HG03521 (cell line): Measurements from ENCODE around the gene SLC43A2.
"Not testable (repeated sequence)": the region's sequence is repeated elsewhere in the genome, so short reads cannot be mapped to it uniquely, and the experiment has no call there.

Experiments
- ATAC-seq: cut with Tn5 transposase; IDR thresholded peaks from one replicate; pipeline ENCODE4 v1.9.1; 2021; ENCODE audit warnings: mild to moderate bottlenecking, moderate library complexity; ENCODE audit not compliant: unreplicated experiment

The SLC43A2 gene

DNA sequence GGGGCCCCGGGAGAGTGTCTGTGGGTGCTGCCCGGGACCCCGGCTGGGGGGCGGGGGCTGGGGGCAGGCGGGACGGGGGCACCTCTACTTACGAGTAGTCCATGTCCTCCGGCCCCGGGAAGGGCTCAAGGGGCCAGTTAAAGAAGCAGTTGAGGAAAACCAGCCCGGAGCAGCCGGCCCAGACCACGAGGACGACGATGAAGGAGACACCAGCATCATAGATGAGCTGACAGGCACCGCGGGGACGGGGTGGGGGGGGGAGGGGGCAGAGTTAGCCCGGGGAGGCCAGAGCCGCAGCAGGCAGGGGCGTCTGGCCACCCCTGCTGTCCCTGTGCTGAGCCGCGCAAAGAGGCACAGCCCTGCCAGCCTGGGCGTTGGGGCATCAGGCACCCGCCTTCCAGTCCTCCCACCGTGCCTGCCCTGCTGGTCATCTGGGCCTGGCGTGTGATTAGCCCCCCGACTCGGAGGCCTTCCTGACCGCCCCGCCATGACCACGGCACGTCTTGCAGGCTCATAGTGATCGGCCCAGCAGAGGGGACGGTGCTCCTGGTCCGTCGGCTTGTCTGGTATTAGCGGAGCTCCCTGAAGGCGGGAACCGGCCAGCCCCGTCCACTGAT is 37.1 kb downstream of the SLC43A2 start:
- no peak for ATAC-seq

DNA sequence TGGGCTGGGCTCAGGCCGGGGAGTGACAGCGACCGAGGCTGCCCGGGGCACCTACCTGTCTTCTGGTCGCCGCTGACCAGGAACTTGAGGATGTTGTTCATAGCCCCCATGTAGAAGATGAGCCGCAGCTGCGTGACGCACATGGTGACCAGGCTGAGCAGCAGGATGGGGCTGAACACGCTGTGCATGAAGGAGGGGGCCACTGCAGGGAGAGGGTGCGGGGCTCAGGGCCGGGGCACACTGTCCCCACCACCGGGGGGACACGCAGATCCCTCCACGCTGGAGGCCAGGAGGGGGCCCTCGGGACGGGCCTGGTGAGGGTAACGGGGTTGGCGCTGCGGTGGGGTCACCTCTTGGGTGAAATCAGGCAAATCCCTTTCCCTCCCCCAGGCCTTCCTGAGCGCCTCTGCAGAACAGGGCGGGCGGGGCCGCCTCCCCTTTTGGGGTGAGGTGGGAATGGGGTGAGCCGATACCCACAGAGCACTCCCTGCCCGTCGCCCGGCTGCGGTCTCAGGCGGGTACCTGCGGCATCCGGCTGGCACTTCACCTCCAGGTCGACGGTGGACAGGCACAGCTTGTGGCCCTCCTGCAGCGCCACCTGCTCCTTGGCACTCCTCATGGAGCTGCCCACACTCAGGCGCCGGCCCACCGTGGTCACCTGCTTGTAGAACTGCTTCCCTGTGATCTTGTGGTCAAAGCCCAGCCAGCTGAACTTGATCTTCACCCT is 37.7 kb downstream of the SLC43A2 start:
- ATAC-seq, result no peak

DNA sequence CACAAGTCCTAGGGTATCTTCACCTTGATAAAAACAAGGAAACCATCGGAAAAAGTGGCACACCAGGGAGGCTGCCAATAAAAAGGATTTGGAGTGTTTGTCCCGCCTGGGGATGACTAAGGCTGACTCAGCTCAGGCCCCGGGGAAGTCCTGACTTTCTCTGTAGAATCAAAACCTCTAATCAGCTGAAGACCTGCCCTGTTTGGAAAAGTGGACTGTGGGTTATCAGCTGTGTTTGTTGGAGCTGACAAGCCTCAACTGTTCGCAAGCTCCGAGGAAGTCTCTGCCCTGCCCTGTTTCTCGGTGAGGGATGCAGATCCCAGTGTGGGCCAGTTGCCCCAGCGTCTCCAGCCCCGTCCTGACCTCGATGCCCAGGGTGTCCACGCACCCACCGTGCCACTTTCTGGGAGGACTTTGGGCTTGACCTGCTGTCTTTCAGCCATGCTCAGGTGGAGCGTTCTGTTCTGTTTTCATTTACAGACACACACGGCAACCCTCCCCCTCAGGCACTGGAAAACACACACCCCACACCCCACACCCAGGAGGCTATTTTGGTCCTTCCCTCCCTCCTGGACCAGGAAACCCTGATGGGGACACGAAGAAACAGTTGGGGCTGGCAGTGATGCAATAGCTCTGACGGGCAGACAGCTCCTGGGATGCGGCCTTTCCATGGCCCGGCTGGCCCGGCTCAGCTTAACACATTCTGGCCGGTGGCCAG is 38.4 kb downstream of the SLC43A2 start:
- no peak for ATAC-seq

DNA sequence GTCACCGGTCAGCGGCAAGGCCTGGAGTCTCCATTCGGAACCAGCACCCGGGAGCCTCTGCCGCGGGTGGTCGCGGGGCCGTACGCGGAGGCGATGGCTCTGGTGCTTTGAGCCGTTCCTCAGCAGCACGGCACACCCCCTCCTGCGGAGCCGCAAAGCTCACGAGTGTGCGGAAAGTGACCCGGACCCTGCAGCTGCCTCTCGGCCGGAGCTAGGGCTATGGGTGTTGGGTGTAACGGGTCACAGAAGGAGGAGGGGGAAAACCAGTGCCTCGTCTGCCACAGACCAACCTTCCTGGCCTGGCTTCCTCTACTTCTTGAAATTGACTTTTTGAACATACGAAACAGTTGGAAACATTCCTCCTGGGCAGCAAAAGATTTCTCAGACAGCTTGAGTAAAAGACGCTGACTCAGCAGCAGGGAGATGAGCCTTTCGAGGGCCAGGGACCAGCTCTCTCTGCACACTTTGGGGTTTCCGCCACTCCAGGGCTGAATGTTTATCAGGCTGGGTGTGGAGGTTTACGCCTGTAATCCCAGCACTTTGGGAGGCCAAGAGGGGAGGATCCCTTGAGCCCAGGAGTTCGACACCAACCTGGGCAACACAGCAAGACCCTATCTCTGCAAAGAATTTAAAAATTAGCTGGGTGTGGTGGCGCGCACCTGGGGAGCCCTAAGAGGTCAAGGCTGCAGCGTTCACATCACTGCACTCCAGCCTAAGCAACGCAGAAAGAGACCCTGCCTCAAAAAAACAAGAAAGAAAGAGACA is 39.6 kb downstream of the SLC43A2 start:
- no peak for ATAC-seq

DNA sequence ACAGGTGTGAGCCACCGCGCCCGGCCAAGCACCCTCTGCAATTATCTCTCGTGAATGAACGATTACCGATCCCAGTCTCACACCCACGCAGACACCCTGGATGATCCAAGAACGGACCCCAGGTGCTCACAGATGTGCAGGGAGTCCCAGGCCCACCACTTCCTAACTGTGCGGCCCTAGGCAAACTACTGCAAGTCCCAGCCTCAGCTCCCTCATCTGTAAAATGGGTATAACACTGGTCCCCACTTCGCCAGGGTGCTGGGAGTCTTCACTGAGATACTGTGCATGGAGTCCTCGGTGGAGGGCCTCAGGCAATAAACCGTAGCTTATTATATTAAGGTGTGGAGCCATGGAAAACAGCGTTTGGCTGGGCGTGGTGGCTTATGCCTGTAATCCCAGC is 44.5 kb downstream of the SLC43A2 start:
- no peak for ATAC-seq

DNA sequence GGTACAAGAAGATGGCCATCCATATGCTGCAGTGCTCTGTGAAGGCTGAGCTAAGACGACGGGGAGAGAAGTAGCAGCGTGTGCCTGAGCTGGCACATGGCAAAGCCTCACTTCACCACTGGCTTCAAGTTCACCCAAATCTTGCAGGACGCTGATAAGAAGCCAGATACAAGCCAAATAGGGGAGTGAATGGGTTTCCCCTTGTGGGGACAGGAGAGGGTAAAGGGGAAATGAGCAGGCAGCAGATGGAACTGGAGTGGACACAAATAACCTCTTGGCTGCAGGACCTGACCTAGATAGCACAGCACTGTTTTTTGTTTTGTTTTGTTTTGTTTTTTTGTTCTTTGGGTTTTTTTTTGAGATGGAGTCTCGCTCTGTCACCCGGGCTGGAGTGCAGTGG is 45.1 kb downstream of the SLC43A2 start:
- ATAC-seq, result no peak

DNA sequence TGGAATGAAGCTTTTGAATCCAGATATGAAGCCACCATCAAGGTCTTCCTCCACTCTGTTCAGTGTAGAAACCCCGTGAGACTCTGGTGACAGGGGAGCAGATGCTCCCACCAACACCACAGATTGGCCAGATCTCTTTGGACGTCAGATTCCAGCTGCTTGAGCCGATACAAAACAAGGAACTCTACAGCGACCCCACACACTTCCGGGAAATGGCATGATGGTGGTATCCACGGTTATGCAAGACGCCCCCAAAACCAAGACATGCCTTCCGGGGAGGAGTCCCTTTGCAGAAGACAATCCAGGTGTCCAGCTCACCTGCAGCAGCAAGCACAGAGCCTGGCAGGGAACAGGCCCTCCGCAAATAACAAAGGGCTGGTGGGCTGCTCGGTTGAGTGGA is 46.3 kb downstream of the SLC43A2 start:
- ATAC-seq, result no peak

DNA sequence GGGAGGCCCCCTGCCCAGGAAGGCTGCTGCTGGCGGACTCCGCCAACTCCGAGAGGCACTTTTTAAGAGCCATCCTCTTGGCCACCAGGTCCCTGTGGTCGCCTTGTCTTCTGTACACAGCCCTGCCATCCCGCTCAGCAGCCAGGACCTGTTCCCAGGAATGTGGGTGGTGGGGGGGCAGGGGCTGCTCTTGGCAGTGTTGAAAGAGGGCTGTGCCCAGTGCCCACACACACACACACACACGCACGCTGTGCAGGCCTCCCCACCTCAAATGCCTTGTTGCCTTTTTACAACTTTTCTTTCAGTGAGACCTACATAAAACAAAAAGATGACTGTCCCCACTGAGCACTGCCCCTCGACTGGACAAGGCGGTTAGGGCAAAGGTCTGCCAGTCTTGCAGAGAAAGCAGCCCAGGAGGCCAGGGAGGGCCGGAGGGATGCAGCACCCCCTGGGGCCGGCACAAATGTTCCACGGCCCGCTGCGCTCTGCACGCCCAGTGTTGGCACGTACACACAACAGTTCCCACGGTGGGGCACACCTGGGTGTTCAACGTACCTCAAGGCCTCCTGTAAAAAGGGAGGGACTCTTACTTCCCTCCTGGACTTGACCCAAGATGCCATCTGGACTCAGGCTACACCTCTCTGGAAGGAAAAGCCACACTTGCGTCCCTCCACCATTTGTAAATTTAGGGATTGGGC is 47.5 kb downstream of the SLC43A2 start:
- no peak for ATAC-seq

DNA sequence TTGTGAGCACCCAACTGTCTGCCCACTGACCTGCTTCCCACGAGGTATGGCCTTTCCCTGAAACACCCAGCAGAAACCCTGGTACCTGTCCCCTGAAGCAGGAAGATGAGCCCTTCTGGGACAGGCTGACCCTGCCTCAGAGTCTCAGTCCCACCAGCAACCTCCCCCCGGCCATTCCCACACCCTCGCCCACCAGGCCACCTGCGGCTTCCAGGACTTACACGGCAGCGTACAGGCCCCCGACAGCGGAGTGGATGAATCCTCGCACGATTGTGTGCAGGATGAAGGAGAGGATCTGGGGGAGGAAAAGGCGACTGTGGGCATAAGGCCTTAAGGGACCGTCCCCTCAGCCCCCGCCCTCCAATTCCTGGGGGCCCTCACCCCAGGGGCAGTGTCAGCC is 50.6 kb downstream of the SLC43A2 start:
- no peak for ATAC-seq

DNA sequence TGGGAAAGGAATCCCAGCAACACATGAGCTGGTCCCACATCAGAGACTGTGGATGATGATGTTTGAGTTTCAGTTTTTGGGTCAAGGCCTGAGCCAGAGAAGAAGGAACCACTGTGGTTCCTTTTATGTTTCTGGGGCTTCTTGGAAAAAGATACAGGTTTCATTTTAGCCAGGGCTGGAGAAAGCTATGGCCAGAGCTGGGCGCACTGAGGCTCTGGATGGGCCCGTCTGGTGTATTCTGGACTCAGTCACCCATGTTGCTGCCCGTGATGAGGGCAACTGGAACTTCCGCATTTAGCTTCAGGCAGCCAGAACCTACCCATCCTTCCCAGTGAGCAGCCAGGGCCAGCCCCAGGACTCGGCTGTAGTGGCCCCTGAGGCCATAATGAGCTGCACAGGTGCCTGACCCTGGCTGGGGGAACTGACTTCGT is 51.0 kb downstream of the SLC43A2 start:
- ATAC-seq, result no peak

DNA sequence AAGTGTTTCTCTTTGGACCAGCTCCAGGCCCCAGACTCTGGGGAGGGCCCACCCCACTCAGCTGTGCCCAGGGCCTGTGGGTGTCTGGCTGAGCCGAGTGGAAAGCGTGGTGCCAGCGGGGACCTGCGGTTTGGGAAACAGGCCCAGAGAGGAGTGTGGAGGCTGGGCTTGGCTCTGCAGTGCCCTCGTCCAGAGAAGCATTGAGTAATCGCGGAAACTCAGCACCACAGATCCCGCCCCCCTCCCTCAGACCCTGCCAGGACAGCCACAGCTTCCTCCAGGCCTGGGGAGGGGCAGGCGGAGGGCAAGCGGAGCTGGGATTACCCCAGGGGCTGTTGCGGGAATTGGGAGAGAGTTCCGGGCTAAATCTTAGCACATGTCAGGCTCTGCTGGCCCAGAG is 51.5 kb downstream of the SLC43A2 start:
- no peak for ATAC-seq

DNA sequence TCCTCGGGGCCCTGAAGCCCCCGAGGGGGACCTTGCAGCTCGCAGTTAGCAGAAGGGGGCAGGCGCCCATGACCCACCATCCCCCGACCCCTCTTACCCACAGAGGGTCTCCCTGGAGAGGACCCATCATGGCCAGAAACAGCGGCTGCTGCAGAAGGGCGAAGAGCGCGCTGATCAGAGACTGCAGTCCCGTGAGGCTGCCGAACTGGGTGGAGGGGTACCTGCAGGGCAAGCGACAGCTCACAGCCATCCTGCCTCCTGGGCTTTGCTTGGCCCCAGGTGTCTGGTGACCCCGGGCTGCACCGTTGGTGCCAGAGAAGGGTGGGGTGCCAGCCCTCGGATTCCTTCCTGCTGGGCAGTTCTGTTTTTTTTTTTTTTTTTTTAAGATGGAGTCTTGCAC is 52.1 kb downstream of the SLC43A2 start:
- ATAC-seq, result no peak

DNA sequence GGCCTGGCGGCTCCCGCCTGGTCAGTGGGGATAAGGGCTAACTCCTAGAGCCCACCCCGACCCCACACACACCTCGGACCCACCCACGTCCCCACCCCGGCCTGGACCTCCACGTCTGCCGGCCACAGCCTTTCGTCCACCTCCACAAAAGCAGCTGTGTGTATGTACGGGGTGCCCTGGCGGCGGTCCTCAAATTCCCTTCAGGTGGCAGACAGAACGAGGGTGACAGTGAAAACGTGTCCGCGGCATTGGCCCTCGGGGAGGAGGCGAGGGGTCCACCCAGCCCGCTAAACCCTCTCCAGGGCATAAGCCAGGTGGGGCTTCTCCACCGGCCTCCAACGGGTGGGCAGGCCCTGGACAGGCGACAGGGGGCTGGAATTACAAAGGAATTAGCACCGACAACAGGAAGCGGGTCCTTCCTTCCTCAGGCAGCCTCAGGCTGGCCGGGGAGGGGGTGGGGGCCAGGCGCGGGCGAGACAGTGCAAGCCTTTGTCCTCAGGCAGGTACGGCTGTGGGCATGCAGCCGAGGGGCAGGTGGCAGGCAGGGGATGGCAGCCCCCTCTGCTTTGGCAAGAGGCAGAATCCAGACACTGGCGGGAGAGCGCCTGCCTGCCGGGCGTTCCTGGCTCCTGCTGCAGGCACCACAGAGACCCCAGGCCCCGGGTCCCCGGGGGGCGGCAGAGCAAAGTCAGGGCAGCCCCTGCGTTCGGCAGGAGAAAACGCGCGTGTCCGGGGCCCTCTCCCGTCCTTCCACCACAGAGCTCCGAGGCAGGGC is 53.8 kb downstream of the SLC43A2 start:
- ATAC-seq, result no peak

DNA sequence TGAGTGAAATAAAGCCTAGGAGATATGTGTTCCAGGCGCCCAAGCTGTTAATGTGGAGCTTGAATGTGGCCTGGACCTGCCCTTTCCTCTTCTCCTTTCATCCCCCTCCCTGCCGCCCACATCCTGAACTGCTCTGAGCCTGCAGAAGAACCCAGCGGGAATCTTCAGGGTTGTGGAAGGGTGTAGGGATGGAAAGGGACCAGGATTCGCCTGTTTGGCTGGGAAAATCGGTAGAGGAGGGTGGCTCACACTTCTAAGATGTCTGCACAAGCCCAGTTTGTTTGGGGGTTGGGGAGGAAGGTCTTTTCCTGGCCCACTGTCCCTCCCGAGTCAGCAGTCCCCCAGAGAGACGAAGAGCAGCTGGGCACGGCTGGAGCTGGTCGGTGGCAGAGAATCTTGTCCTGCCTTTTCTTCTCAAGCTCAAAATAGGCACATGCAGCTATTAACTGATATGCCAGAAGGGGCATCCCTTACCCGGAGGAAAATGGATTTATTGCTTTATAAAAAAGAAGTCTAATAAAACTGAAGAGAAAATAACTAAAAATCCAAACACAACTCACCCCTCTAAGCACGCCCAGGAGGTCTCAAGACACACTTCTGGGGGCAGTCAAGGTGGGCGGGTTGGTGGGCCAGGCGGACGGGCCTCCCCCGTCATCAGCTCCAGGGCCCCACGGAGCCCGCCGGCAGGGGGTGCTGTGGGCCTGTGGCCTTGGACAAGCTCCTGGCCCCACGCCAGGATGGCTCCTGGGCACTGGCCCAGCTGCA is 54.5 kb downstream of the SLC43A2 start:
- ATAC-seq, result no peak

DNA sequence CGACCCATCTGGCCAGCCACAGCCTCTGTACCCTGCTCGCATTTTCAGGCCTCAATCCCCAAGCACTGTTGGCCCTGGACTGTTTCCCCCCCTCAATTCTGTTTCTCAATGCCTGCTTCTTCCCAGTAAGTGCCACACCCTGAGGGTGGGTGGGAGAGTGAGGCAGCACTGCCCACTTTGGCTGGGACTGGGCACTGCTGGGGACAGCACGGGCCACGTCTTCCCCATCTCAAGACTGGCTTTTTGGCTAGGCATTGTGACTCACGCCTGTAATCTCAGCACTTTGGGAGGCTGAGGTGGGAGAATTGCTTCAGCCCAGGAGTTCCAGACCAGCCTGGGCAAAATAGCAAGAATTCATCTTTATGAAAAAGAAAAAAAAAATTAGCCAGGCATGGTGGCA is 56.0 kb downstream of the SLC43A2 start:
- ATAC-seq, result not testable (repeated sequence)

DNA sequence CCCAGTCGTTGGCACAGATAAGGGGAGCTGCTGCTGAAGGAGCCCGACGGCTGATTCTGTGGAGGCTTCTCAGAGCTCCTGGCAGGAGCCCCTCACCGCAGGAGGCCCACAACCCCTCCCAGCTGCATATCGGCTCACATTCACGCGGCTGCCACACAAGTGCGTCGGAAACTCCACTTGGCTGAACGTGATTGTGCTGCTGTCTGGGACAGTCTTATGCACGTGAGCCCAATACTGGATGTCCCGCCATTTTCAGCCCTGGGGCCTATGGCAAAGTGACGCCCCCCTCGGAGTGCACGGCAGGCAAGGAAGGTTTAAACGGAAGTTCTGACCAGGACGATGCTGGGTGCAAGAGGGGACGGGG is 57.3 kb downstream of the SLC43A2 start:
- ATAC-seq, result no peak

DNA sequence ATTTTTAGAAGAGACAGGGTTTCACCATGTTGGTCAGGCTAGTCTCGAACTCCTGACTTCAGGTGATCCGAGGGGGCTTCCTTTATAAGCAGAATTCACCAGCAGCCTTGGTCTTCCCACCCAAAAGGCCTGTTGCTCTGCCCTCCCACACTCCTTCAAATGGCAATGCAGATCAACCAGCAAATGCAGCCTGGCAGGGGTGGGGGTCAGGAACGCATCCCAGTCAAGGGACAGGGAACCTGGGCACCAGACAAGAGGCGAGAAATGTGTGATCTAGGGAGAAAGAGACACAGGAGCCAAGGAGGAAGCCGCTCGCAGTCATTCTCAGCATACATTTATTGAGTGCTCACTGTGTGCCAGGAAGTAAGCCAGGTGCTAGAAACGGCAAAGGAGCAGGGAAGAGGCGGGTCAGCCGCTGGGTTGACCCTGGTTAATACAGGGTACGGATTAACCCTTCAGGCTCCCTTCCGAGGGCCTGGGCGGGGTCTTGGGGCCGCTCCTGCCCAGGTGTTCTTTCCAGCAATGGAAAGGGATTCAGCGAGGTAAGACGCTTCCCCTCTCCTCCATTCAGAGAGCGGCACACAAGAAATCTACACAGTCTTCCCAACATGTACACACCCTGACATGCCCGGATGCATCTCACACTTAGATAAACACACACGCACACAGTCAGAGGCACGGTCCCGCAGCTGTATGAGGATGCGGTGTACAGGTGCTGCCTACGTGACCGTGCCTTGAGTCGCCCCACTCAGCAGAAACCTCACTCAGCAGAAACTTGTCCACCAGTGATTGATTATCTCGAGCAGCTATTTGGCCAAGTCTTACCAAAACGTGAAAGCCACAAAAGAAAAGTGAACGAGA is 59.5 kb downstream of the SLC43A2 start:
- no peak for ATAC-seq

DNA sequence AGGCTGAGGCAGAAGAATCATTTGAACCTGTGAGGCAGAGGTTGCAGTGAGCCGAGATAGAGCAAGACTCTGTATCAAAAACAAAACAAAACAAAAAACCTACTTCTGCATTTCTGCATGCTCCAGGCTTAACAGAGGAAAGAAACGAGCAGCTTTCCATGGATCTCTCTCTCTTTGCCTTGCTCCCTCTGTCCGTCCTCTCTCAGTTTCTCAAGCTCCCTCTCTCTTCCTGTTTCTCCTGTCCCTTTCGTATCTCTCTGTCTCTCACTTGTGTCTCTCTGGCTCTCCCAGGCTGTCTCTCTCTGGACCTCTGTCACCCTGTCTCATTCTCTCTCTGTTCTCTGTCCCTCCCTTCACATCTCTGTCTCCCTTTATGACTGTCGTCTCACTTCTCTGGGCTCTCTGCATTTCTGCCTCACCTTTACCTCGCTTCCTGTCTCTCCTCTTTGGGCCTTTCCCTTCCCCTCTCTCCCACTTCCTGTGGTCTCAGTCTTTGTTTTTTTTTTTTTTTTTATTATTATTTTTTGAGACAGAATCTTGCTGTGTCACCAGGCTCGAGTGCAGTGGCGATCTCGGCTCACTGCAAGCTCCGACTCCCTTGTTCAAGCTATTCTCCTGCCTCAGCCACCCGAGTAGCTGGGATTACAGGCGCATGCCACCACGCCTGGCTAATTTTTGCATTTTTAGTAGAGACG is 62.0 kb downstream of the SLC43A2 start:
- ATAC-seq, result no peak
